SKM-1 treated with dmso at 0.1 percent for 144 hours (cell line): ENCODE data around the gene TFCP2L1.

Source experiments
- DNase-seq: peaks from one replicate; lab custom pipeline; 2025; ENCODE audit not compliant: unreplicated experiment; lab: John Stamatoyannopoulos, UW

The TFCP2L1 gene

DNA sequence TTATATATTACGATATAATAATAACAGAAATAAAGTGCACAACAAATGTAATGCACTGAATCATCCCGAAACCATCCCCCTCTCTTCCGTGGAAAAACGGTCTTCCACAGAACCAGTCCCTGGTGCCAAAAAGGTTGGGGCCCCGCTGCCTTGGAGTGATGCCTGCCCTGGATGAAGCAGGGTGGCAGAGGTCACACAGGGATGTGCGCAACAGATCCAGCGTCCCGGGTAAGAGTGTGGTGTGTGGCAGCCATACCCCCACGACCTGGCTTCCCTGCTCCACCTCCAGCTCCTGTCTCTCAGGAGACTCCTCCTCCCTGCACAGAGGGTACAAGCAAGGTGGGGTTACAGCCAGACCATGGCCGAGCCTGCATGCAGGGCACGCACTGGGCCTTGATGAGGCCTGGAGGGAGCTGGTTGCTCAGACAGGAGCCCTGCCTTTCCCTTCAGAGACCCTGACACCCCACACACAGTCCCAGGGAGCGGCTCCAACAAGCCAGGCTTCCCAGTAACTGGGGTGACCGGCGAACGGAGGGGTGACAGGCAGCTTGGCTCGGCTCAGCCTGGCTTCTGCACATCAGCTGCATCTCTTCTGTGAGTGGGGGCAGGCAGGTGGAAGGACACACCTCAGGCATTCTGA lies 41.1 kb downstream of the TFCP2L1 start:
- no peak for DNase-seq

DNA sequence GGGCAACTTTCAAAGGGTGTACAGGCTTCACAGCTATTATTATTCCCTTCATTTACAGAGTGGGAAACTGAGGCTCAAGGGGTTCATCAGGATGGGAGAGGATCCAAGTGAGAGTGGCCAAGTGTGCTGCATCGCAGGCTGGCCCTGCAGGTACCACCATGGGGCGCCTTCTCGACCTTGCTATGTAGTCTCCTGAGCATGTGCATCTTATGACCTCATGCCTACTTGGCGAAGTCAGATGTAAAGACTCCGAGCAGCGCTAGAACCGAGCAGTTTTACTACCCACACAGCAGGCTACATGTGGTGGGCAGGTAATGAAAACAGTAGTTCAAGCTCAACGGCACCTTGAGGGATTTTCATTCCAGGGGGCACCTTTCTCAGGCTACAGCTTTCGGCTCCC lies 42.0 kb downstream of the TFCP2L1 start:
- DNase-seq: no peak

DNA sequence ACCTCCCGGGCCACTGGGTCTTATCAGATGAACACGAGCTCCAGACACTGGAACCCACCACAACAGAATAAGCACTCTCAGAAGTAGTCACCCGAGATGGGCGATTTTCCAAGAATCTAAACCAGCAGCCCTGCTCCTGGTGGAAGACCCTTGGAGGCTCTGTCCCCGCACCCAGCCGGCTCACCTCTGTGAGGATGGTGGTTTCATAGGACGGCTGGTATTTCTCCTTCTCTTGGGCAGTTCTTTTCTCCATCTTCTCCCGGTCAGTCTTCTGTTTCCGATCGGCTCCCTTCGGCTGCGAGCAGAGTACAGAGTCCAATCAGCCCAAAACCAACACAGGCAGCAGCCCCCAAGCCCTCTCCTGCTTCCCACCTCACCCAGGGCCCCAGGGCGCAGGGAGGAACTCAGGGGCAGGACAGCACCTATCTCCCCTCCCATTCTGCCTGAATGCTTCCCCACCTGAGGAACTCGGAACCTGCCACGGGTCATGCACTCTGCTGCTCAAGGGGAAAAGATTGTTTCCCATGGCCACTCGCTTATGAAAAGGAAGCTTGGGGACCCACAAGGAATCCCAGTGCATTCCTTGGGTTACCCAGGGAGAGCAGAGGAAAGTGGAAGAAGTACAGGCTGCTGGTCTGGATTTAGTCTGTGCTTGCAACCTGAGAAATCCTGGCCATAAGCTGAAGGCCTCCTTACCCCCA lies 42.7 kb downstream of the TFCP2L1 start:
- no peak for DNase-seq

DNA sequence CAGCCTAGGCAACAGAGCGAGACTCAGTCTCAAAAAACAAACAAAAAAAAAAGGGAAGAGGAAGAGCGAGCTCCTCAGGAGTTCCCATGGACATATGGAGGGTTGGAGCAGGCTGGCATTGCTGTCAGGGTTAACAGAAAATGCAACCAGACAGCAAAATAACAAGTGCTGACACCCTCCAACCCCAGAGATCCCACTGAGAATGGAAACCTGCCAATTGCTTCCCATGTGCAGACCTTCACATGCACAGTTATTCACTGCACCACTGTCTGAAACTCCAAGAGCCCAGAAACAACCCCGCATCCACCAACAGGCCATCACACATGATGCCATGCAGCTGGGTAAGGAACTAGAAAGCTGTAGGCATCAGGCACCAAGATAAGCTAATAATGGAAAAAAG lies 43.5 kb downstream of the TFCP2L1 start:
- DNase-seq: no peak

DNA sequence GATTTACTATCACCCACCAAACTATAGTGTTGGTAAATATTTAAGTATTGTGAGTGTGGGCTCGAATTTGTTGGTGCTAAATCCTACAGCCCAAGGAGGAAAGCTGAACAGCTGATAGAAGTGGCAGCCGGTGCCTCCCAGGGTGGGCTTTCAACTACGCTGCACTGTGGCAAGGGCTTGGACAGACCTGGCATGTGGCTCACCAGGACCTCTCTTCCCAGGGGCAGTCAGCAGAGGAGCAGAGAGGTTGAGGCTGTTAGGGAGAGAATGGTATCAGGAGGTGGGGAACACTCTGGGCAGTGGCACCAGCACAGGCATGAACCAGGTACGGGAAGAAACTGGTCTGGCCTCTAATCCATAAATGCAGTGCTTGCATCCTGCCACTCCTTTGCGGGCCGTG lies 44.6 kb downstream of the TFCP2L1 start:
- no peak for DNase-seq

DNA sequence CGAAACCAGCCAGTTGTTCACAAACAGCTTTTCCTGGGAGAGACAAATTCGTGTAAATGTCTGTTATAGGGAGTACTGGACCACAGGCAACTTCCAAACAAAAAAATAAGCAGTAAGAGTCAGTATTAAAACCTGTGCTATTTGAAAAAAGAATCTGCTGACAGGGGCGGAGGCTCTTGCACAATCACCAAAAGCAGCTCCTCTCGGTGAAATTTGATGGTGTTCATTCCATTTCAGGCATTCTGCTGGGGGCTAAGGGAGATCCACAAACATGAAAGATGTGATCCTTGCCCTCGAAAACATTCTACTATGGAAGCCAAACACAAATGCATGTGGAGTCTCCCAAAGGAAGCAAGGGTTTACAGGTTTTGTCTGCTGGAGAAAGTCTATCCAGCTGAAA lies 45.0 kb downstream of the TFCP2L1 start:
- DNase-seq: no peak

DNA sequence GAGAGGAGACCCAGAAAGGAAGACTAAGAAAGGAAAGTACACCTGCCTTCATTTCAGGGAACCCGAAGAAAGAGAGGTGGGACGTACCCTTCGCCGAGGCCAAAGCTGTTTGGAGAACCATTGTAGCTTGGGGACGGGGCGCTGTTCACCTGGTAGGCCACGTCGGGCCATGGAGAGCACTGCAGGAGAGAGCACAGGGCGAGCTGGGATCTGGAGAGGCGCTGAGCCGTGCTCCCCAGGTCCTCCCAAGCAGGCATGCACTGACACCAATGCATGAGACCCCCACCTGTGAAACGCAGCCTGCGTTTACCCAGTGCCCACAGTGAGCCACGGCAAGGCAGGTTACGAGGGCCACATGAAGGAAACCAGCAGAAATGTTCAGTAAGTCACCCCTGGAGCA lies 45.5 kb downstream of the TFCP2L1 start:
- DNase-seq: no peak

DNA sequence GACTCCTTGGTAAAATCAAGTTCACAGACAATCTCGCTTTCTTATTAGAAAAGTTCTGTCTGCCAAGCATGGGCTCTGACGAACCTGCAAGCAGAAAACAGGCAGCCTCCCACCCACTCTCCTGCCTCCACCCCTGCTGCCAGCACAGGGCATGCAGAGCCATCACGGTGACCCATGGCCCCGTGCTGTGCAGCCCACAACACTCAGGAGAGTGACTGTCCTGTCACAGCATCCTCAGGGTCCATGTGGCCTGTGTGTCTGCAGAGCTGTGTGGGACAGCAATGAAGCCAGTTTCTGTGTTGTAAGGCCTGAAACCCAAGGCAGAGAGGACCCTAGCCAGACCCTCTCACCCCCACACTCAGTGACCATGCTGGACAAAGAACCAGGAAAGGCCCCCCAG lies 46.2 kb downstream of the TFCP2L1 start:
- DNase-seq: no peak

DNA sequence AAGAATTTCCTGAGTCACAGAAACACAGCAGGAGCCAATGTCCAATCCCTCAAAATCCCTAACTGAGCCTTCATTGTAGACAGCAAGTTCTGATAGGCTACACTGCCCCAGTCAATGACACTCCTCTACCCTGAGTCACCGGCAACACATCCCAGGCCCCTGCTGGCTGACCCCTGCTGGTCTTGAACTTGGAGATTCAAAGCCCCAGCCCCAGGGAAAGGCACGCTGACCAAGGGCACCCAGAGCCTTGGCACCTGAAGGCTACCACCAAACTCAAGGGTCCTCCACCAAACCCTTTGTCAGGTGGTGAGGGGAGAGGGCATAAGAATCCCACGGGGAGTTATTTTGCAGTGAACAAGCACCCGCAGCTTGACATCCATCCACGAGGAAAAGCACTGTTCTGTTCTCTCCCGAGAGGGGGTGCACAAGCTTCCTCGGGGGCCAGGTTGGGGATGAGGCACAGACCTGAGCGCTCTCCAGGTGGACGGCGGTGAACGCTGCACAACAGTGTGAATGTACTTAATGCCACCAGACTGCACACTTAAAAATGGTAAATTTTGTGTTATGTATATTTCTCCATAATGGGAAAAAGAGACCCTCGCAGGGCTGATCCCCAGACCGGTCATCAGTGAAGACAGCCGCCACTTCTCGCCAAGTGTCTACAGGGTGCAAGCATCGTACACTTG lies 46.9 kb downstream of the TFCP2L1 start:
- no peak for DNase-seq

DNA sequence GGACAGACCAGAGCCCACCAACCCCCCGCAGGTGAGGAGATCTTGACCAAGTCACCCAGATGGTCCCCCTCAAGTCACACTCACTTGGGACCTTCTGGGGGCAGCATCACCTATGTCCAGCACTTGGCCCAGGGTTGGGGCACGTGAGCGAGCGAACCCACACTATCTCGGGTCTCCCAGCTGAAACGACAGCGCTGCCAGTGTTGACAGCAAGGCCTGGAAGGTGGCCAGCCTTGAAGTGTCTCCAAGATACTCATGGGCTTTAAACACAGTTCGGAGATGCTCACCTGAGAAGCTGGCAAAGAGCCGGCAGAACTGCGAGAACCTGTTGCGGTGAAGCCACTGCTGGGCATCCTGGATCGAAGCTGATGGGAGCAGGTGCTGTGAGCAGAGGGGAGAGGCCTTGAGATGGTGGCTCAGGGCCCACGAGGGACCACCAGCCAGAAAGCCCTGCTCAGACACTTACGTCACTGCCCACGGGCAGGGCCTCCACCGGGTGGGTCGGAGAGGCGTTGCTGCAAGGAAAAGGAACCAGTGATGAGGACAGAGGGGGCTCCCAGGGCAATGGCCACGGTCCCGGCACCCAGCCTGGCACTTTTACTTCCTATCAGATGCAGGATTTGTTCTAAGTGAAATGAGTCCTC lies 47.5 kb downstream of the TFCP2L1 start:
- no peak for DNase-seq

DNA sequence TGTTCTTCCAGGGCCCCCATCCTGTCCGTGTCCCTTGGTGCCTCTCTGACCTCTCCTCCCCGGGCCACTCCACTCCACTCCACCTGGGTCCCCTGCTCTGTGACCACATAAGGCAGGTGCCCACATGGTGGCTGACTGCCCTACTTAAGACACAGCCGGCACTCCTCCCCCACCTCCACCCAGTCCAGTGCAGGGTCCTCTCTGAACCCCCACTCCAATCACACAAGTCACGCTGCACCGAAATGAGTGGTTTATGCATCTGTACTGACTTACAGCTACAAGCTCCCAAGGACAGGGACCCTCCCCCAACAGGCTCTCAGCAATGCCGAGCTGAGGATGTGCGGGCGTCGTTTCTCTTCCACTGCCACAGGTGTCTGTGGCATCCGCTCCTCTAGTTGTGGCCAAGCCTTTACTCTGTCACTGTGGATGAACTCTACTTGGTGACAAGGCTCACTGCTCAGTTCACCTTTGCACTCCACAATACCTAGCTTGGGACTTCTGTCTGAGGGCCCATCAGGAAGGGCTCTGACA lies 48.3 kb downstream of the TFCP2L1 start:
- DNase-seq: no peak

DNA sequence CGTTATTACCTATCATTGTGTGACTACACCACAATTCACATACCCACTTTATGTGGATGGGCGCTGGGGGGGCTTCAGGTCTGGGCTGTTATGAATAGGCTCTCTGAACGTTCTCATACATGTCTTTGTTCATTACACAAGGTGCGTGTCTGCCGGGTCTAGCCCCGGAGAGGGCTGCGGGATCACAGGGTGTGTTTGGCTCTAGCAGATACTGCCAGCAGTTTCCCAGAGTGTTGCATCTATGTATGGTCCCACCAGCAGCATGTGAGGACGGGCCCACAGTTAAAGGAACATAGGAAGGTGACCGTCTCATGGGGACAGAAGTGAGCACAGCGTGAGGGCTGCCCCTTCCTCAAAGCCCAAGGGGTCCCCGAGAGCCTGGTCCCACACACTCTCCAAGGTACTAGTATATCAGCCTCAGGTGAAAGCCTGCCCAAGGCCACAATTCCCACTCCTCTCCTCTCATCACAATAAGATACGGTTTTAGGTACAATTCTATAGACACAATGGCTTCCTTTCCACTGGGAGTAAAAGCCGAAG lies 48.8 kb downstream of the TFCP2L1 start:
- no peak for DNase-seq

DNA sequence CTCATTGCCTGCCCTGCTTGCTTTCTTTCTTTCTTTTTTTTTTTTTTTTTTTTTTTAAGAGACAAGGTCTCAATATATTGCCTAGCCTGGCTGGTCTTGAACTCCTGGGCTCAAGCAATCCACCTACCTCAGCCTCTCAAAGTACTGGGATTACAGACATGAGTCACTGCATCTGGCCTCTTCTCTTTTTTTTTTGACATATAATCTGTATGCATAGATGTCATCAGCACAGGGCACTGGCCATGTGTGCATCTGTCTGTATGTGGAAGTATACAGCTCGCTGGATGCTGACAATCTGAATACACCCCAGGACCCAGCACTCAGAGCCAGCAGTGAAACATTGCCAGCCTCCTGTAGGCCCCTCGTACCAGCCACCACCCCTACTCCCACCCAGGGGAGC lies 49.5 kb downstream of the TFCP2L1 start:
- DNase-seq: no peak

DNA sequence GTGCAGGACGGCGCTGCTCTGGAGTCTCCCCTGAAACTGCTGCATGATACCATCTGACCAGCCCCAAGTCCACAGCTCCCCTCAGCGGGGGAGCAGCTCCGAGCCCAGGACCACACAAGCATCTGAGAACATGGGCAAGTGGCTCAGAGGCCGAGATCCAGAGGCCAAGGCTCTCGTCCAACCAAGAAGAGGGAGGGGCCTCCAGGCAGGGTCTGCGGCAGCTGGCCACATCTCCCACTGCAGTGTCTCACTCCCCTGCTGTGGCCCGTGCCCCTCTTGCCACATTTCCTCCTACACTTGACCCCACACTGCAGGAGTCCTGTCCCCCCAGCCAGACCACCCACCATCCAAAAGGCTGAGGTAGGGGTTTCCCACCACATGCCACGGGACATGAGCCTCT lies 50.2 kb downstream of the TFCP2L1 start:
- no peak for DNase-seq

DNA sequence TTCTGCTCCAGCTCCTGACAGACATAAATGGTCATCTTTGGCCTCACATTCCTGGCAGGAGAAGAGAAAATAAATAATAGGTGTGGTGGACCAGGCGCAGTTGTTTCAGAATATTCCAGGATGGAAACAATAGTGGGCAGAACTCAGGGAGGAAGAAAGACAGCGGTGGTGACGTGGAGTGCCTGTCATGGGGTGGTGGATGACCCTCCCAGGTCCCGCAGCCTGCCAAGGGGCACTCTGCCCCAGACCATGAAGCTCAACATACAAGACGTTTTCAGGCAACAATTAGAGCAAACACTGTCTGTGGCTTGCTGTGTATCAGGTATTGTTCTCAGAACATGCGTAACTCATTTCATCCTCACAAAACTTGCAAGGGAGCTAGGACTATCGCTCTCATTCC lies 50.9 kb downstream of the TFCP2L1 start:
- DNase-seq: no peak

DNA sequence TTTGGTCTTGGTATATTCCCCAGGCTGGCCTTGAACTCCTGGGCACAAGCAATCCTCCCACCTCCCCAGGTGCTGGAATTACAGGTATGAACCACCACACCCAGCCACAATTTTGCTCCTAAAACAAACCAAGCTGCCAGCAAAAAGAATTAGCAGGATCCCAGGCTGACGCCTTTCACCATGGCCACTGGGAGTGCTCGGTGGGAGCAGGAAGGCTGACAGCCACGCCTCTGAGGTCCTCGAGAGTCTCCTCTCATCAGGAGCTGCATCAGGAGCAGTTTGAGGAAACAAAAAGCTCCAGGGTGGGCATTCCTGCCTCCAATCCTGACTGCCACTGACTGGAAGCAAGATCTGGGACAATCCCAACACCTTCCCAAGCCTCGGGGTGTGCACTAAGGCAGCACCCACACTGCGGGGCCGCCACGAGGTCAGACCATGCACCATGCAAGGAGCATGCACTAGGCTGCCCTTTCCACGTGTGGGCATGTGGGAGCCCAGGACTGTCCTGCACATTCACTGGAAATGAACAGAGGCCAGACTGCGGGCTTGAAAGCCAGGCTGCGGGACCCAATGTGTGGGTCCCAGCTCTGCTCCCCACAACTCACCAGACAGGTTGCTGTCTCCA lies 51.4 kb downstream of the TFCP2L1 start:
- no peak for DNase-seq

DNA sequence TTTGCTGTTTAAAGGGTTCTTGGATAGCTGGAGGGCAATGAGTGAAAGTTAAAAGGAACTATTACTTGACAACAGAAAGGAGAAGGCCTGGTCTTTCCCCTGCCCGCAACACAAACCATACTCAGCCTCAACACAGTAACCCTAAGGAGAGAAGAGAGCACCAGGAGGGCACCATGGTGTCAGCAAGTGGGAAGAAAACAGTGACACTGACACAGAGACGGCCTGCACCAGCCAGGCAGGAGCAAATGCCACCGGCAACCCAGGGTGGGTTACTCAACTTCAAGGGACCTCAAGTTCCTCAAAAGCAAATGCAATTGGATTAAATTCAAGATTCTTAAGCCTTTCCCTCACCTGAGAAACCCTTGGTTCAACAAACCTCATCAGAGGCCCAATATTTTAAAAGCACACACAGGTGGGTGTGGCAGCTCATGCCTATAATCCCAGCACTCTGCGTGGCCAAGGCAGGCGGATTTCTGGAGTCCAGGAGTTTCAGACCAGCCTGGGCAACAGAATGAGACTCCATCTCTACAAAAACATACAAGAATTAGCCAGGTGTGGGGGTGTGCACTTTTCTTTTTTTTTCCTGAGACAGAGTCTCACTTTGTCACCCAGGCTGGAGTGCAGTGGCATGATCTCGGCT lies 52.3 kb downstream of the TFCP2L1 start:
- DNase-seq: peak; percentile 57

DNA sequence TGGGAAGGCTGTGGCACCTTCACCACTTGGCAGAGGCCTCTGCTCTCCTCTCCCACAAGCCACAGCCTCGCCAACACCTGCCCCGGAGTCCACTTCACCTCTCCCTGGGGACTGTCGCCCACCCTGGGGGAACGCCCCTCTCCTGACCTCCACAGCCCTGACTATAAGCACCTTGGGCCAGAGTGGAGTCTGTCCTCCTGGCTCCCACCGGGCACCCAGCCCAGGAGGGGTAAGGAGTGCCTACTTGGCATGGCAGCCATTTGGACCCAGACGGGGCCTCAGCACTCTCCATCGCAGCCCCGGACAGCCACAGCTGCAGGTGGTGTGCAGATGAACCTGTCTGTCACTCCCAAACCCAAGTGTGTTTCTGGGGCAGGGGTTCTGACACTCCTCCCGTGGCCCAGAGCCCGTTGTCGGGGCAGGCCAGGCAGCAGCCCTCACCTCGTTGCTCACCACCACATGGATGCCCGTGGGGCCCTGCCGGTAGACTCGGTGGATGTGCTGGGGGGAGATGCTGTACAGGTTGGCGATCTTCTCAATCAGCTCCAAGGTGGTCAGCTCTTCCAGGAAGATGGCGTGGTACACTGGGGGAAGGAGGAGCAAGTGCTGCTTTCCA lies 53.5 kb downstream of the TFCP2L1 start:
- no peak for DNase-seq

DNA sequence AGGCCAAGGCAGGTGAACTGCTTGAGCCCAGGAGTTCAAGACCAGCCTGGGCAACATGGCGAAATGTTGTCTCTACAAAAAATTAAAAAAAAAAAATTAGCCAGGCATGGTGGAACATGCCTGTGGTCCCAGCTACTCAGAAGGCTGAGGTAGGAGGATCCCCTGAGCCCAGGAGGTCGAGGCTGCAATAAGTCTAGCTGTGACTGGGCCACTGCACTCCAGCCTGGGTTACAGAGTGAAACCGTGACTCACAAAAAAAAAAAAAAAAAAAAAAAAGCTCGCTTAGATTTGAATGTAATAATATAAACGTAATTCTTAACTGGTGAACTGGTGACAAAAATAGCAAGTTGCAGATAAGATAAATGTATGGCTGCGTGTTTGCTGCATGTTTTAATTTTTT lies 56.5 kb downstream of the TFCP2L1 start:
- DNase-seq: no peak
